ENCODE measurements around the gene CACNG4. TPM values are rescaled to one million over a fixed set of nuclear protein-coding genes. Genes with fewer than 3 reads are reported as not detected.

Gene CACNG4
- total and polyA plus RNA-seq, 2 of the 4 experiments (the other 2 are of a cell fraction): under 0.01 to 0.53 TPM

DNA sequence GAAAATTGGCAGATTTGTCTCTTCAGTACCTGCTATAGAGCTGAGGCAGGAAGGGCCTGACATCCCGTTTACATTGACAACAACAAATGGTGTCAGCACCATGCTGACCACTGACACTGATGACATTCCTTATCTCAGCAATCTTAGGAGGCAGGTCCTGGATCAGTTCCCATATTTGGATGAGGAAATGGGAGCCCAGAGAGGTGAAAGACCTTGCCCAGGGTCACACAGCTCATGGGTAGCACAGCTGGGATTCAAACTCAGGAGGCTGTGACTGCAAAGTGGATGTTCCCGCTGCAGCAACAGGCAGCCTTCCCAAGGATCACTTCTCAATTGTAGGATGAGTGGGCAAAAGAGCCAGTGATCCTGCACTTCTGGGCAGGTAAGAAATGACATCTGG is 30.5 kb upstream of the CACNG4 start:
- dilution Hi-C loops (cut with HindIII; ENCODE audit: low sequenced_read_pairs, unreplicated experiment): no loop called here
- intact Hi-C loops (cut with micrococcal nuclease): no loop called here
- Histone ChIP-seq H3K4me1 (ENCODE audit: control insufficient read depth, insufficient read depth, low read length) (no peaks in the 10 kb centered on the region), H2BK120ac (ENCODE audit: low read depth, low read length) (no peak overlapping the region), H2AK5ac (ENCODE audit: low read depth, low read length) (no peak overlapping the region), H3K56ac (ENCODE audit: extremely low read depth, insufficient read depth, low read length) (no peak overlapping the region), H4K5ac (ENCODE audit: low read depth, low read length) (no peak overlapping the region), H2AFZ (replicated peaks; ENCODE audit: low read length, poor library complexity) (no peak overlapping the region), H4K20me1 (ENCODE audit: insufficient read depth, low read length) (no peaks in the 10 kb centered on the region), H3K23ac (ENCODE audit: low read depth, low read length) (no peak overlapping the region), H3K9me1 (ENCODE audit: insufficient read depth, low read length) (no peaks in the 10 kb centered on the region), H3K4me3 (ENCODE audit: insufficient read depth, low read depth, low read length) (no peak overlapping the region), H3K27ac (ENCODE audit: insufficient read depth, low read length) (no peak overlapping the region), H3K9me3 (ENCODE audit: control insufficient read depth, insufficient read depth, low read length) (peaks cover 15% of the 10 kb centered on the region), H4K8ac (ENCODE audit: low read depth in 2 of 2, low read length in 2 of 2) (no peak overlapping the region), H3K4ac (ENCODE audit: low read depth, low read length) (no peak overlapping the region), H3K18ac (ENCODE audit: low read depth, low read length) (no peak overlapping the region), H2BK5ac (ENCODE audit: low read depth, low read length, poor library complexity, severe bottlenecking) (no peak overlapping the region), H2BK15ac (ENCODE audit: low read depth, low read length) (no peak overlapping the region), H3K4me2 (ENCODE audit: low read depth, low read length) (no peak overlapping the region), H3K27me3 (ENCODE audit: control insufficient read depth, insufficient read depth, low read length) (peaks cover 28% of the 10 kb centered on the region), H3K14ac (replicated peaks; ENCODE audit: low read depth, low read length) (no peak overlapping the region), H2BK20ac (ENCODE audit: low read depth, low read length) (no peak overlapping the region), H2AK9ac (replicated peaks; ENCODE audit: low read depth, low read length, poor library complexity) (no peak overlapping the region), H3K9ac (ENCODE audit: low read depth, low read length) (no peak overlapping the region), H3K36me3 (ENCODE audit: control insufficient read depth, insufficient read depth, low read length) (no peaks in the 10 kb centered on the region), H3K79me1 (ENCODE audit: low read depth in 1 of 2, low read length in 2 of 2) (no peaks in the 10 kb centered on the region), H4K91ac (ENCODE audit: insufficient read depth, low read depth, low read length) (no peak overlapping the region)
- in situ Hi-C loops (cut with MboI; ENCODE audit: low sequenced_read_pairs): no loop called here
- DNase-seq: no peak
- ChIA-PET POLR2A (ENCODE audit: unreplicated experiment) (no interaction called here), CTCF (no interaction called here)
- no TSS peak for BruUV-seq (replicated peaks)
- no peak for TF ChIP-seq RFX5 (IDR thresholded peaks at IDR 0.05; ENCODE audit: low read depth, low read length)
- no peak for TF ChIP-seq CHD1 (IDR thresholded peaks at IDR 0.05; ENCODE audit: low read depth, low read length)
- TF ChIP-seq RCOR1 (IDR thresholded peaks at IDR 0.05; ENCODE audit: insufficient replicate concordance, low read length): no peak
- ATAC-seq (ENCODE audit: low read depth): no peak
- 60% methylated on average over 1 of the region's 2 CpGs; no CpG with 5 or more reads in 1 of the 2 experiments for WGBS, 2 experiments (ENCODE audit: extremely low coverage in 2 of 2, insufficient read length in 1 of 2)

Data from IMR-90 (cell line).